ENCODE measurements around the gene NOS2. TPM values are rescaled to one million over a fixed set of nuclear protein-coding genes. Genes with fewer than 3 reads are reported as not detected.
"Not testable (repeated sequence)": the region's sequence is repeated elsewhere in the genome, so short reads cannot be mapped to it uniquely, and the experiment has no call there.

The NOS2 gene
- total RNA-seq, 5 donors from 2014 or later (not counting 1 experiment from before 2014, with no cell fraction given): 0.07 to 0.10 (median 0.09) TPM

DNA sequence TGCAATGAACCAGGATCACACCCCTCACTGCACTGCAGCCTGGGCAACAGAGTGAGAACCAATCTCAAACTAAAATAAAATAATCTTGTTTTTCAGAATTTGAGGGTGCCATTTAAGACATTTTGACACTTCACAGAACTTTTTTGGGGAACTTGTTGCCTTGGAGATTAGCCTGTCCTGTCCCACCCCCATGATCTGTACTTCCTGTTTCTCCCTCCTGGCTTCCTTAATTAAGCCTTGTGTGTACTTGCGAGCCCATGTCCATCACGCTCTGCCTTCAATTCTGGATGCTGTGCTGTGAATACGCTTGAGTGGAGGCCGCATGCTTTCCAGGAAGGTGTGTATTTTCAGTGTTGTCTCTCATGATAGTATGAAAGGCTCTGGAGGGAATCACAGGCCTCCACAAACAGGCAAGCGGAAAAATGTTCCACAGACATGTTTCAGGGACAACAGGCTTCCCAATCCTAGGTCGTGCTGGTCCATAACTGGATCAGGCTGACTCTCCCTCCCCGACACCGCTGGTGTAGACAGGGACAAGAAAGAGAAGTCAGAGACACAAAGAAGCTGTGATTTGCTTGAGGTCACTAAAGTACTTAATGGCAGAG, 56.9 kb downstream of the NOS2 start:
- no peaks in the 10 kb centered on the region for H3K36me3 ChIP-seq (ENCODE audit: control insufficient read depth in 2 of 2, extremely low read depth in 1 of 2, insufficient read depth in 1 of 2, low read length in 1 of 2)
- no peak overlapping the region for H3K27ac Mint-ChIP-seq
- no peak for ATAC-seq (replicated peaks in 1 of 4)
- H3K27me3 Mint-ChIP-seq: no peaks in the 10 kb centered on the region
- ChIA-PET CTCF (no interaction called here), POLR2A (no interaction called here)
- H3K27ac ChIP-seq (ENCODE audit: low read length): no peak overlapping the region
- no peak for DNase-seq
- H3K4me3 ChIP-seq (ENCODE audit: control insufficient read depth in 1 of 2, extremely low read depth in 1 of 2, low read length in 1 of 2): no peak overlapping the region
- WGBS (ENCODE audit: insufficient coverage): 70% methylated on average over 4 of the region's 8 CpGs
- H3K4me3 Mint-ChIP-seq: no peak overlapping the region
- no peaks in the 10 kb centered on the region for H3K9me3 ChIP-seq
- peaks cover 0 to 10% of the 10 kb centered on the region in 2 experiments for H3K27me3 ChIP-seq (replicated peaks in 1 of 2; ENCODE audit: control insufficient read depth in 2 of 2, extremely low read depth in 1 of 2, insufficient read depth in 2 of 2, low read length in 1 of 2)
- H3K4me1 ChIP-seq (ENCODE audit: control insufficient read depth in 1 of 2, extremely low read depth in 1 of 2, insufficient read depth in 2 of 2, low read length in 2 of 2): no peaks in the 10 kb centered on the region
- H3K36me3 Mint-ChIP-seq: no peaks in the 10 kb centered on the region
- no peaks in the 10 kb centered on the region for H3K4me1 Mint-ChIP-seq
- no peaks in the 10 kb centered on the region for H3K9me3 Mint-ChIP-seq

DNA sequence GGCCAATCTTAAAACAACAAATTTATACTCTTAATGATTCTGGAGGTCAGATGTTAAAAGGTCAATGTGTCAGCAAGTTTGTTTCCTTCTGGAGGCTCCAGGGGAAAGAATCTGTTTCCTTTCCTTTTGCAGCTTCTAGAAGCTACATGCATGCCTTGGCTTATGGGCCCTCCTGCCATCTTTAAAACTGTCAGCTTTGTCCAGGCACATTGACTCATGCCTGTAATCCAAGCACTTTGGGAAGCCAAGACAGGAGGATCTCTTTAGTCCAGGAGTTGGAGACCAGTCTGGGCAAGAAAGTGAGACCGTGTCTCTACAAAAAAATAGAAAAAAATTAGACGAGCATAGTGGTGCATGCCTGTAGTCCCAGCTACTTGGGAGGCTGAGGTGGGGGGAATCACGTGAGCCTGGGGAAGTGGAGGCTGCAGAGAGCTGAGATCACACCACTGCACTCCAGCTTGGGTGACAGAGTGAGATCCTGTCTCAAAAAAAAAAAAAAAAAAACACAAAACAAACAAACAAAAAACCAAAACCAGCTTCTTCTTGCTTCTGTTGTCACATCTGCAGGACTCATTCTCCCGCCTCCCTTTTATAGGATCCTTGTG, 58.3 kb downstream of the NOS2 start:
- Mint-ChIP-seq H3K27me3 (peaks cover 0 to 4% of the 10 kb centered on the region in 2 donors), H3K9me3 (no peaks in the 10 kb centered on the region), H3K4me3 (no peak overlapping the region), H3K36me3 (no peaks in the 10 kb centered on the region), H3K4me1 (no peaks in the 10 kb centered on the region), H3K27ac (no peak overlapping the region)
- H3K4me1 ChIP-seq (ENCODE audit: control insufficient read depth in 1 of 2, extremely low read depth in 1 of 2, insufficient read depth in 2 of 2, low read length in 2 of 2): no peaks in the 10 kb centered on the region
- no peaks in the 10 kb centered on the region for H3K36me3 ChIP-seq (ENCODE audit: control insufficient read depth in 2 of 2, extremely low read depth in 1 of 2, insufficient read depth in 1 of 2, low read length in 1 of 2)
- ATAC-seq (replicated peaks in 1 of 4) (no peak), DNase-seq (no peak)
- H3K27ac ChIP-seq (ENCODE audit: low read length): no peak overlapping the region
- H3K9me3 ChIP-seq: no peaks in the 10 kb centered on the region
- H3K27me3 ChIP-seq (replicated peaks in 1 of 2; ENCODE audit: control insufficient read depth in 2 of 2, extremely low read depth in 1 of 2, insufficient read depth in 2 of 2, low read length in 1 of 2): peaks cover 0 to 10% of the 10 kb centered on the region in 2 experiments
- 56% methylated on average over 3 of the region's 4 CpGs for WGBS (ENCODE audit: insufficient coverage)
- ChIA-PET CTCF (no interaction called here), POLR2A (no interaction called here)
- no peak overlapping the region for H3K4me3 ChIP-seq (ENCODE audit: control insufficient read depth in 1 of 2, extremely low read depth in 1 of 2, low read length in 1 of 2)

DNA sequence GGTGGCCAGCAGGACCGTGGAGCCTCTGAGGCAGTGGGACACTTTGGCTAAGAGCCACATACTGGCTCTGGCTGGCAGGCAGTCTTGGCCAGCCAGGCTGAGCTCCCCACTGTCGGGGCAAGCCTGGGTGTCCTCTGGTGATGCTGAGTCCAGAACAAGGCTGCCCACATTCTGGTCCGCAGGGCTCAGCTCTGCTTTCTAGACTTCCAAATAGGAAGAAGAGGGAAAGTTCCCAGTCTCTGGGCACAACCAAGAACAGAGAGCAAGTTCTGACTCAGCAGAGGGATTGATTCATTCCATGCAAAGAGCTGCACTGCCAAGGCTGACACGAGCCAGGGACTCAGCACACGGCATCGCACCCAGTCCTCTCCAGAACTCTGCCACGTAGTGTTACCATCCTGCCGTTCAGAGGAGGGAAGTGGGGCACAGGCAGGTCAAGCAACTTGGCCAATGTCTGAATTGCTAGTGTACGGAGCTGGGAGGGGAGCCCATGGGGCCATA, 58.9 kb downstream of the NOS2 start:
- peaks cover 0 to 10% of the 10 kb centered on the region in 2 experiments for H3K27me3 ChIP-seq (replicated peaks in 1 of 2; ENCODE audit: control insufficient read depth in 2 of 2, extremely low read depth in 1 of 2, insufficient read depth in 2 of 2, low read length in 1 of 2)
- Mint-ChIP-seq H3K27me3 (peaks cover 0 to 4% of the 10 kb centered on the region in 2 donors), H3K4me3 (no peak overlapping the region), H3K36me3 (no peaks in the 10 kb centered on the region), H3K27ac (no peak overlapping the region), H3K4me1 (no peaks in the 10 kb centered on the region), H3K9me3 (no peaks in the 10 kb centered on the region)
- H3K27ac ChIP-seq (ENCODE audit: low read length): no peak overlapping the region
- no peaks in the 10 kb centered on the region for H3K9me3 ChIP-seq
- no peak for ATAC-seq (replicated peaks in 1 of 4)
- POLR2A ChIA-PET: no interaction called here
- no peaks in the 10 kb centered on the region for H3K36me3 ChIP-seq (ENCODE audit: control insufficient read depth in 2 of 2, extremely low read depth in 1 of 2, insufficient read depth in 1 of 2, low read length in 1 of 2)
- H3K4me1 ChIP-seq (ENCODE audit: control insufficient read depth in 1 of 2, extremely low read depth in 1 of 2, insufficient read depth in 2 of 2, low read length in 2 of 2): no peaks in the 10 kb centered on the region
- CTCF ChIA-PET: no interaction called here
- WGBS (ENCODE audit: insufficient coverage): 54% methylated on average over 8 of the region's 9 CpGs
- DNase-seq: no peak
- no peak overlapping the region for H3K4me3 ChIP-seq (ENCODE audit: control insufficient read depth in 1 of 2, extremely low read depth in 1 of 2, low read length in 1 of 2)

DNA sequence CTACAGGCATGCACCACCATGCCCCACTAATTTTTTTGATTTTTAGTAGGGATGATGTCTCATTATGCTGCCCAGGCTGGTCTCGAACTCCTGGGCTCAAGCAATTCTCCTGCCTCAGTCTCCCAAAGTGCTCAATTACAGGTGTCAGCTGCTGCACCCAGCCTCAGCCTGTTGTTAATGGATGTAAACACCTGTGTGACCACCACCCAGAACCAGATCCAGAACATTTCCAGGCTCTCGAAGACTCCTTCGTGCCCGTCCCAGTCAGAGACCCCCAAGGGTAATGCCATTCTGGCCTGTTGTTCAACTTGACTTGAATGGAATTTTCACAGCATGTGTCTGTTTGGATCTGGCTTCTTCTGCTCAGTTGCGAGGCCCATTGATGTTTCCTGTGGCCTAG, 59.8 kb downstream of the NOS2 start:
- H3K9me3 Mint-ChIP-seq; H3K4me3 Mint-ChIP-seq; H3K4me3 ChIP-seq (ENCODE audit: control insufficient read depth in 1 of 2, extremely low read depth in 1 of 2, low read length in 1 of 2); H3K4me1 Mint-ChIP-seq; POLR2A ChIA-PET; H3K27ac ChIP-seq (ENCODE audit: low read length); H3K9me3 ChIP-seq; H3K27ac Mint-ChIP-seq; H3K36me3 Mint-ChIP-seq; ATAC-seq (replicated peaks in 1 of 4); H3K4me1 ChIP-seq (ENCODE audit: control insufficient read depth in 1 of 2, extremely low read depth in 1 of 2, insufficient read depth in 2 of 2, low read length in 2 of 2); H3K36me3 ChIP-seq (ENCODE audit: control insufficient read depth in 2 of 2, extremely low read depth in 1 of 2, insufficient read depth in 1 of 2, low read length in 1 of 2); DNase-seq: not testable (repeated sequence)
- 87% methylated on average over 4 of the region's 5 CpGs for WGBS (ENCODE audit: insufficient coverage)
- peaks cover 4 to 12% of the 10 kb centered on the region in 2 donors for H3K27me3 Mint-ChIP-seq
- peaks cover 0 to 10% of the 10 kb centered on the region in 2 experiments for H3K27me3 ChIP-seq (replicated peaks in 1 of 2; ENCODE audit: control insufficient read depth in 2 of 2, extremely low read depth in 1 of 2, insufficient read depth in 2 of 2, low read length in 1 of 2)
- CTCF ChIA-PET: interaction anchor here in 1 of 2 donors (0.9 kb wide), 1 partner anchor 16 kb away, joined by 3 read pairs; no protein-coding TSS in a partner anchor

DNA sequence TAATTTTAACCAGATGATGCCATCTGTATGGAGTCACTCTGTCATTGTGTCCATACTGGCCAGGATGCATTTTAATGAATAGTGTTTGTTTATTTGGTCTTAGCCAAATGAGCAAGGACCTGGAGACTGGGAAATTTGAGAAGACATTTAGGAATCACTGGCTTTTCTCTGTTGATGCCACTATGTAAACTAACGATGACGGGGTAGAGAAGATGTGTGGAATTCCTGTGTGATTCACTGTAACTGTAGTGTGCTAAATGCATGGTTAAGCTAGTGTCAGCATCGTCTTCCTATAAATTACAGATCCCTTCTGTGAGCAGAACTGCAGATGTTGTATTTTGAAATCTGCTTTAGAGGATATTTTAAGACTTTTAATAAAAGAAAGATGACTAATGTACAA, 66.6 kb downstream of the NOS2 start:
- CTCF ChIA-PET: no interaction called here
- H3K4me1 ChIP-seq (ENCODE audit: control insufficient read depth in 1 of 2, extremely low read depth in 1 of 2, insufficient read depth in 2 of 2, low read length in 2 of 2): no peaks in the 10 kb centered on the region
- no peaks in the 10 kb centered on the region for H3K27me3 ChIP-seq (replicated peaks in 1 of 2; ENCODE audit: control insufficient read depth in 2 of 2, extremely low read depth in 1 of 2, insufficient read depth in 2 of 2, low read length in 1 of 2)
- Mint-ChIP-seq H3K36me3 (no peaks in the 10 kb centered on the region), H3K9me3 (no peaks in the 10 kb centered on the region), H3K4me1 (no peaks in the 10 kb centered on the region), H3K4me3 (no peak overlapping the region), H3K27ac (no peak overlapping the region), H3K27me3 (peaks cover 25 to 35% of the 10 kb centered on the region in 2 donors)
- no peak overlapping the region for H3K27ac ChIP-seq (ENCODE audit: low read length)
- no peaks in the 10 kb centered on the region for H3K36me3 ChIP-seq (ENCODE audit: control insufficient read depth in 2 of 2, extremely low read depth in 1 of 2, insufficient read depth in 1 of 2, low read length in 1 of 2)
- ATAC-seq (replicated peaks in 1 of 4): no peak
- WGBS (ENCODE audit: insufficient coverage): 100% methylated on average over 2 of the region's 3 CpGs
- H3K9me3 ChIP-seq: no peaks in the 10 kb centered on the region
- no peak for DNase-seq
- no peak overlapping the region for H3K4me3 ChIP-seq (ENCODE audit: control insufficient read depth in 1 of 2, extremely low read depth in 1 of 2, low read length in 1 of 2)
- POLR2A ChIA-PET: no interaction called here

DNA sequence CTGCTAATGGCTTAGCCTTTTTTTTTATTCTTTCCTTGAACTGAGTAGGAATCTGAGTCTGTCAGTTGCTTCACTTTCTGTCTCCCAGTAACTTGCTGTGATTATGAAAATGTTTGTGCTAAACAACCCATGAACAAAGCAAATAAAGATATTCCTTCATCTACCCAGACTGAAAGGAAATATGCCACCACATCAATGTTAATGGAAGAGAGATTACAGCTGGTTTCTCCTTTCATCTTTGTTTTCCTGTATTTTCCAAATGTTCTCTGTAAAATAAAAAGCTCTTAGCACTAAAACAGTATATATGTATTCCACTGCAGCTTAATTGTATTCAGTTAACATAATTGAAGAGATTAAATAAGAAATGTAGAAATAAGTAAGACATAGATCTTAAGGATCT, 67.6 kb downstream of the NOS2 start:
- H3K4me3 ChIP-seq (ENCODE audit: control insufficient read depth in 1 of 2, extremely low read depth in 1 of 2, low read length in 1 of 2); H3K4me1 Mint-ChIP-seq; H3K9me3 Mint-ChIP-seq; DNase-seq; H3K27ac Mint-ChIP-seq; POLR2A ChIA-PET; ATAC-seq (replicated peaks in 1 of 4); H3K27me3 ChIP-seq (replicated peaks in 1 of 2; ENCODE audit: control insufficient read depth in 2 of 2, extremely low read depth in 1 of 2, insufficient read depth in 2 of 2, low read length in 1 of 2); H3K36me3 Mint-ChIP-seq; H3K36me3 ChIP-seq (ENCODE audit: control insufficient read depth in 2 of 2, extremely low read depth in 1 of 2, insufficient read depth in 1 of 2, low read length in 1 of 2); H3K27ac ChIP-seq (ENCODE audit: low read length); H3K9me3 ChIP-seq; H3K4me3 Mint-ChIP-seq; H3K4me1 ChIP-seq (ENCODE audit: control insufficient read depth in 1 of 2, extremely low read depth in 1 of 2, insufficient read depth in 2 of 2, low read length in 2 of 2): not testable (repeated sequence)
- CTCF ChIA-PET: interaction anchor here in 1 of 2 donors (1.6 kb wide), 1 partner anchor 496 kb away, joined by 3 read pairs; no protein-coding TSS in a partner anchor
- H3K27me3 Mint-ChIP-seq: peaks cover 25 to 35% of the 10 kb centered on the region in 2 donors
